SK-N-SH (cell line): ENCODE results near the gene OPN1LW.

ENCODE experiments used
- POLR2AphosphoS5 ChIP-seq: IDR thresholded peaks from 2 replicates; pipeline ENCODE4 v1.6.1; 2012; ENCODE audit warnings: low read depth, low read length
- REST ChIP-seq: IDR thresholded peaks from 2 replicates; pipeline ENCODE4 v1.6.1; 2012; ENCODE audit warnings: mild to moderate bottlenecking, low read depth, low read length, moderate library complexity
- USF1 ChIP-seq: IDR thresholded peaks from 2 replicates; pipeline ENCODE4 v1.4.0; 2012; ENCODE audit warnings: low read depth, borderline replicate concordance

- no peak for TF ChIP-seq USF1
- TF ChIP-seq REST: no peak
- no peak for TF ChIP-seq POLR2AphosphoS5
Measured at GRCh38 chrX:154140742-154141141, 3.3 kb upstream of the OPN1LW start.
